ENCODE results near the gene LINGO3.

LINGO3 gene

DNA sequence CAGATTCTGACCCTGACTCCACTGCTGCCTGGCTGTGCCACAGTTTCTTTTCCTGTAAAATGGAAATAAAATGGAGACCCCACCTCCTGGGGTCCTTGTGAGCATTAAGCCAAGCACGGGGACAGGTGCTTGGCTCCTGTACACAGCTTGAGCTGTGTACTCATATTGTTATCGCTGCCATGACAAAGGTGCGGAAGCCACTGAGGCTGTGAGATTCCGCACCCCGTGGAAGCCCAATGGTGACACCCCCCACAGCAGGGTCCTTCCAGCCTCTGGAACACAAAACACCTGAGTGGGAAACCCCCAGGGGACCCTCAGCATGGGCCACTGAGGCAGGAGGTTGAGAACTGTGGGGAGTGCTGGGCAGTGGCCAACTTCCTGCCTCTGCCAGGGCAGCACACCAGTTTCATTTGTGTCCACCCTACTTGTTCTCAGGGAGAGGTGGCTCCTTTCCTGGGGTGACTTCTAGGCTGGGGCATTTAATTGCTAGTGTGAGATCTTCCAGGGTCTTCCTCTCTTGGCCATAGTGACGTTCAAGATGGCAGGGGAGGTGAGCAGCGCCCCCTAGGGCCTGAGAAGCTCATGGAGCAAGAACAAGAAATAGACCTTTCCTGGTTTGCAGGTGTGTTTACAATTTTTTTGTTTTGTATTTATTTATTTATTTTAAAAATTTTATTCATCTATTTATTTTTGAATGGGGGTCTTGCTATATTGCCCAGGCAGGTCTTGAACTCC, 46.3 kb downstream of the LINGO3 start:
- no peak for DNase-seq (ENCODE audit: low spot score)

DNA sequence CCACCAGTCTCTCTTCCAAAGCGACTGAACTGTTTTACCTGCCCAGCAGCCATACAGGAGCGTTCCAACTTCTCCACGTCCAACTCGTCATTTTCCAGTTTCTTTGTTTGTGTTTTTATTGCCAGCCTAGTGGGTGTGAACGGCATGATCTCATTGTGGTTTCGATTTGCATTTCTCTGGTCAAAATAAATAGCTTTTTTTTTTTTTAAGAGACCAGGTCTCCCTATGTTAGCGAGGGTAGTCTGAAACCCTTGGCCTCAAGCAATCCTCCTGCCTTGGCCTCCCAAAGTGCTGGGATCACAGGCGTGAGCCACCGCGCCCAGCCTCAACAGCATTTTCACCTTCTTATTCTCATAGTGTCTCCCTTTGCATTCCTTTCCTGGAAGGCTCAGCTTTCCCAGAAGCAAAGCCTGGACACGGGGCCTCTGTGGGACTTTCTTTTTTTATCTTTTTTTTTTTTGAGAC, 47.6 kb downstream of the LINGO3 start:
- no peak for DNase-seq (ENCODE audit: low spot score)

DNA sequence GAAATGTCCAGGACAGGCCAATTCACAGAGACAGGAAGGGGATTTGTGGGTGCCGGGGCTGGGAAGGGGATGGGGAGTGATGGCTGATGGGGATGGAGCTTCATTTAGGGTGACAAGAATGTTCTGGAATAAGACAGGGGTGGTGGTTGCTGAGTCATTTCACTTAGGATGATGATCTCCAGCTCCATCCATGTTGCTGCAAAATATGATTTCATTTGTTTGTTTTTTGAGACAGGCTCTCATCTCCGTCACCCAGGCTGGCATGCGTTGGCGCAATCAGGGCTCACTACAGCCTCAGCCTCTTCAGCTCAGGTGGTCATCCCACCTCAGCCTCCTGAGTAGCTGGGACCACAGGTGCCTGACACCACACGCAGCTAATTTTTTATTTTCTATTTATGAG, 48.6 kb downstream of the LINGO3 start:
- no peak for DNase-seq (ENCODE audit: low spot score)

All from hepatic stellate cell (primary cell).